ENCODE results near the gene PTGER4. TPM values are rescaled to one million over a fixed set of nuclear protein-coding genes. Genes with fewer than 3 reads are reported as not detected.

PTGER4 gene
- total RNA-seq, 1 donor from 2014 or later, result 85.7 TPM

DNA sequence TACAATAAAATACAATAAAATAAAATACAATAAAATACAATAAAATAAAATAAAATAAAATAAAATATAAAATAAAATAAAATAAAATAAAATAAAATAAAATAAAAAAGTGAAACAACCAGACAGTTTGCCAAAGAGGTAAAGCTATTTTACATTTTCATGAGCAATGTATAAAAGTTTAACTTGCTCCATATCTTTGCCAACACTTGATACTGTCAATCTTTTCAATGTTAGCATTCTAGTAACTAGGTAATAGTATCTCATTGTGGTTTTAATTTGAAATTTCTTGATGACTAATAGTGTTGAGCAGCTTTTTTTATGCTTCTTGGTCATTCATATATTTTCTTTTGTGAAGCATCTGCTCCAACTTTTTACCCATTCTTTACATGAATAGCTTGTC is 58.8 kb downstream of the PTGER4 start:
- intact Hi-C loops (cut with micrococcal nuclease), result no loop called here

Other genes starting within 250 kb of the PTGER4 start
- 16.5 and 17.6 TPM in 2 replicates for gene TTC33, start 76.0 kb downstream of the PTGER4 start, total RNA-seq
- gene PRKAA1, start 118.5 kb downstream of the PTGER4 start, total RNA-seq, result 71.4 and 78.7 TPM in 2 replicates
- gene RPL37, start 155.3 kb downstream of the PTGER4 start, total RNA-seq, result 1,320 and 1,323 TPM in 2 replicates
- 6.3 TPM in 2 replicates for gene CARD6, start 161.5 kb downstream of the PTGER4 start, total RNA-seq
- not detected in 2 replicates for gene C7, start 229.6 kb downstream of the PTGER4 start, total RNA-seq

Measured in T-helper 1 cell treated with Interleukin-12 subunit alpha and Interleukin-12 subunit beta and Interleukin-4 antibody, amounts not matched to agents 30 ng/mL and 1 ng/mL, for 36 hours (primary cell).